Transverse colon (tissue), 4 donors: ENCODE data around the gene PAX5. TPM values are rescaled to one million over a fixed set of nuclear protein-coding genes. Genes with fewer than 3 reads are reported as not detected.

Source experiments
- DNase-seq: peaks from one replicate; pipeline ENCODE4 v3.0.0-alpha.2; 2019
- H3K27ac ChIP-seq, 4 donors: fragments of 200-600 bp; sonication (generic); 2 replicates each; pipeline ENCODE4 v1.5.1; 2016 to 2018; ENCODE audit warnings: inconsistent platforms in 4 of 4
- H3K27me3 ChIP-seq: fragments of 200-600 bp; sonication (generic); 2 replicates; pipeline ENCODE4 v1.5.1; 2017; ENCODE audit warnings: inconsistent platforms
- H3K36me3 ChIP-seq, 4 donors: fragments of 200-600 bp; sonication (generic); 2 replicates each; pipeline ENCODE4 v1.5.1; 2017 to 2019; ENCODE audit warnings: inconsistent platforms in 4 of 4
- H3K4me1 ChIP-seq, 4 donors: fragments of 200-600 bp; sonication (generic); 2 replicates each; pipeline ENCODE4 v1.5.1; 2017 to 2020; ENCODE audit warnings: inconsistent platforms in 4 of 4
- H3K4me3 ChIP-seq, 4 donors: fragments of 200-600 bp; sonication (generic); 1 replicate in 1 of 4; 2 replicates in 3 of 4; pipeline versions ENCODE4 v1.5.1 to v1.6.1; 2017 to 2019; ENCODE audit warnings: inconsistent platforms in 4 of 4
- H3K9me3 ChIP-seq, 2 donors: fragments of 200-600 bp; sonication (generic); 2 replicates each; pipeline ENCODE4 v1.5.1; 2017 to 2019; ENCODE audit warnings: inconsistent platforms in 2 of 2
- CTCF ChIP-seq, 5 experiments: fragments of 200-600 bp in 3 of 5; fragments of 450-650 bp in 2 of 5; sonication (generic) in 3 of 5; IDR thresholded peaks; 1 replicate in 2 of 5; 2 replicates in 3 of 5; pipeline ENCODE4 v1.5.1; 2016 to 2017; ENCODE audit warnings: antibody characterized with exemption in 5 of 5, inconsistent platforms in 3 of 5, mild to moderate bottlenecking in 2 of 5, moderate library complexity in 1 of 5
- EP300 ChIP-seq: sonication (generic); formaldehyde crosslinking; IDR thresholded peaks from one replicate; pipeline ENCODE4 v1.6.1; 2017; ENCODE audit warnings: antibody characterized with exemption, low read depth
- POLR2A ChIP-seq: fragments of 450-650 bp; IDR thresholded peaks from one replicate; pipeline ENCODE4 v1.6.1; 2016; ENCODE audit warnings: antibody characterized with exemption, mild to moderate bottlenecking, moderate library complexity
- POLR2AphosphoS5 ChIP-seq, 3 donors: sonication (generic); formaldehyde crosslinking; IDR thresholded peaks; one replicate each; pipeline ENCODE4 v1.6.1; 2016; ENCODE audit warnings: antibody characterized with exemption in 3 of 3
- WGBS, 2 donors: methylation state at CpG; one replicate each; pipeline ENCODE4 v1.1.5; 2018; ENCODE audit warnings: low coverage in 1 of 2; 5-methylcytosine and 5-hydroxymethylcytosine counted together
- in situ Hi-C, 4 donors: fragments of 200-750 bp; cut with MboI; loops; one replicate each; pipeline versions ENCODE4 v1.15.0 to v1.15.1; 2017; ENCODE audit warnings: low sequenced_read_pairs in 3 of 4, low pct_ligation_motif_present in 1 of 4, low pct_unique_long_range_greater_than_20kb in 1 of 4
- intact Hi-C: fragments of 100-400 bp; cut with DNase I; formaldehyde crosslinking; loops from one replicate; pipeline ENCODE4 v1.15.1; 2023; ENCODE audit warnings: low total_unique reads
- total RNA-seq, 4 donors: library from RNA; depleted of rRNA; stranded (reverse); fragments of >200 nt; gene quantifications; one replicate each; pipeline ENCODE4 v1.1.0, GENCODE V29; 2016

The PAX5 gene
- total RNA-seq, 4 donors from 2014 or later = 2.4 to 3.7 TPM; not detected in 2

- Histone ChIP-seq H3K27me3 (no peaks in the 10 kb centered on the region), H3K4me3 (no peak overlapping the region), H3K27ac (no peak overlapping the region), H3K4me1 (no peaks in the 10 kb centered on the region), H3K36me3 (no peaks in the 10 kb centered on the region), H3K9me3 (no peaks in the 10 kb centered on the region)
- WGBS, 2 donors = 70 to 75% methylated on average over 1 to 6 of the region's 6 CpGs
- TF ChIP-seq POLR2AphosphoS5 (IDR thresholded peaks at IDR 0.05) (no peak), EP300 (no peak), POLR2A (no peak), CTCF (IDR thresholded peaks at IDR 0.05) (no peak)
- no peak for DNase-seq
- intact Hi-C loops (no loop called here), in situ Hi-C loops (no loop called here)
Observed at GRCh38 chr9:36833954-36834353, 200.1 kb downstream of the PAX5 start.

- Histone ChIP-seq H3K4me3 (no peak overlapping the region), H3K36me3 (no peaks in the 10 kb centered on the region), H3K27me3 (no peaks in the 10 kb centered on the region), H3K9me3 (no peaks in the 10 kb centered on the region), H3K27ac (no peak overlapping the region), H3K4me1 (no peaks in the 10 kb centered on the region)
- DNase-seq = no peak
- no peak for TF ChIP-seq CTCF (IDR thresholded peaks at IDR 0.05)
- no peak for TF ChIP-seq POLR2AphosphoS5 (IDR thresholded peaks at IDR 0.05)
- no peak for TF ChIP-seq POLR2A
- no peak for TF ChIP-seq EP300
- in situ Hi-C loops = no loop called here
- intact Hi-C loops = no loop called here
- 82 to 100% methylated on average over 1 to 16 of the region's 16 CpGs for WGBS, 2 donors
Observed at GRCh38 chr9:36832164-36832795, 201.8 kb downstream of the PAX5 start.

- in situ Hi-C loops = no loop called here
- WGBS, 2 donors = 50 to 62% methylated on average over 4 to 7 of the region's 7 CpGs
- no peak for DNase-seq
Observed at GRCh38 chr9:36831381-36832161, 202.5 kb downstream of the PAX5 start.

More at GRCh38 chr9:36831381-36832161, 202.5 kb downstream of the PAX5 start:
- no peak overlapping the region for H3K4me3 ChIP-seq
- TF ChIP-seq CTCF (IDR thresholded peaks at IDR 0.05) = no peak
- TF ChIP-seq POLR2AphosphoS5 (IDR thresholded peaks at IDR 0.05) = no peak
- TF ChIP-seq EP300 = no peak
- no peak for TF ChIP-seq POLR2A
- no peak overlapping the region for H3K27ac ChIP-seq
- H3K9me3 ChIP-seq = no peaks in the 10 kb centered on the region
- intact Hi-C loops = no loop called here
- no peaks in the 10 kb centered on the region for H3K36me3 ChIP-seq
- no peaks in the 10 kb centered on the region for H3K27me3 ChIP-seq
- no peaks in the 10 kb centered on the region for H3K4me1 ChIP-seq
